Activated T-helper 1 cell treated with Interleukin-2 at 50 U/mL for 16 hours (primary cell): Measurements from ENCODE around the gene PXT1.

Source experiments
- DNase-seq: peaks from one replicate; pipeline ENCODE4 v3.0.0-alpha.2; 2020; ENCODE audit warnings: low read depth

Gene PXT1

DNA sequence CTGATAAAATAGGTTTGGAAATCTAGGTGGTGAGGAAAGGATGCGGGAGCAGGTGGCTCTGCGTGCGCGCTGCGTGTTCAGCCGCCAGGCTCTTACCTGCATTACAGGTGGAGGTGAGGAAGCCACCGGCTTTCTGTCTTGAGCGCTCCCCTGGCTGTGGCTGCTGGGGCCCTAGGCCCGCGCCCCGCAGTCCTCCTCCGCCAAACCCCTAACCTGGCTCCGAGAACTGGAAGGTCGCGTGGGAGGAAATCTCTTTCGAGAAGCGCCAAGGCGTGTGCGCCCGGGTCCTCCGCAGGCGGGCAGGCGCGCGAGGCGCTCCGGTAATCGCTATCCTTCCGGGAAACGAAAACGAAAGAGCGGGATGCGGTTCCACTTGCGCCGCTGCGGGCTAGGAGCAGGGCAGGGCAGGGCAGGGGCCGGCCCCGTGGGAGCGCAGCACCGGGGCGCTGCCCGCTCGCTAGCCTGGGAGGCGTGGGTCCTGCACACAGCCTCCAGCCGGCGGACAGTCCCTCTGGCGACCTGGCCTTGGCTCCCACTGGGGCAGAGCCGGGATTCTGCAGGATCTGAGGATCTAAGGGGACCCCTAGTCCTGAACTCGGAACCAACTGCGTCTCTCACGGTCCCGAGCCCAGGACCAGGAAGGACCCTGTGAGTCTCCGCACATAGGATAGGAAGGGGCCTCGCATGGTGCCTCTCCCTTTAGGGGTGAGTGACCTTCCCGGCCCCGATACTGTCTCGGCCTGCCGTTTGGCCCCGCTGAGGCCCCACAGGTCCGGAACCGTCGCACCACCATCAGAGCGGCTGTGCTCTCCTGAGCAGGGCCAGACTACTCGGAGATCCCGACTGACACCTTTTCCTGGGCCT is 55.0 kb downstream of the PXT1 start, which contains the start of gene ETV7:
Gene ETV7 (minus strand): TSS at position 230 of the 864 bp plus-strand sequence. CDS start 128 bp downstream, at position 102.
- DNase-seq, result peak; percentile 3

DNA sequence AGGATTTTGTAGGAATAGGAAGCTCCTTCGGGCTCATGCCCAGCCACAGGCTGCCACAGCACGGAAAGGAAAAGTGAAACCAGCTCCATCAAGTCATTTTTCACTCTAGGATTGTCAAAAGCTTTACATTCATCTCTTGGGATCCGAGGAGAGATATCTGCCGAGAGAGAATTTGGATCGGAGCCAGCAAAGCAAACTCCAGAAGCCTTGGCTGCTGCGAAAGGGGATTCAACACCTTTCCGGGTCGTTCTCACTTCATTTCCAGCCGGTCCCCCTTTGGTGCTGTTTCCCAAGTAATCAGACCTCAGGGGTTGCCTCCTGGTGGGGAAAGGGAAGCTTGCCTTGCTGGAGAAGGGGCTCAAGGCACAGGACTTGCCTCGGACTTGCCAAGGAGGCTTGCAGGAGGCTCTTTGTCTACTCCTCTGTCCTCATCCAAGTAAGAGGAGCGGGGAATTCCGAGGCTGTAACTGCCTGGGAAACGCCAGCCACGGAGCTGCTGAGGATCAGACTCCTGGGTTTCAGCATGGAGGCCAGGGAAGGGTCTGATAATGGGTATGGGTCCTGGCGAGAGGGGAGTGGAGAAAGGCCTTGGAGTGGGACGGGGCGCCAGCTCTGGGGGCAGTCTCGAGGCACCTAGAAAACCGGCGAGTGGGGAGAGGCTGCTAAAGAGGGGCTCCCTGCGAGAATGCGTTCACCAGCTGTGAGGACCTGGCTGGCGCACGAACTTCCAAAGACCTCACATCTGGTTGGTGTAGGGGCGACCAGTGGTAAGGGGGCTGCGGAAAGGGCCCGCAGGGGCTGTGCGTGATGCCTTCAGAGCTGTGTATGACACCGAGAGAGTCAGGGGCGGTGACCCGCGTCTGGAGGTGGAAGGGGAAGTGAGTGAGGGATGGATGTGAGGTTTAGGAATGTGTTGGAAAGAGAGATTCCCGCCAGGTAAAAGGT is 55.9 kb downstream of the PXT1 start:
- no peak for DNase-seq

DNA sequence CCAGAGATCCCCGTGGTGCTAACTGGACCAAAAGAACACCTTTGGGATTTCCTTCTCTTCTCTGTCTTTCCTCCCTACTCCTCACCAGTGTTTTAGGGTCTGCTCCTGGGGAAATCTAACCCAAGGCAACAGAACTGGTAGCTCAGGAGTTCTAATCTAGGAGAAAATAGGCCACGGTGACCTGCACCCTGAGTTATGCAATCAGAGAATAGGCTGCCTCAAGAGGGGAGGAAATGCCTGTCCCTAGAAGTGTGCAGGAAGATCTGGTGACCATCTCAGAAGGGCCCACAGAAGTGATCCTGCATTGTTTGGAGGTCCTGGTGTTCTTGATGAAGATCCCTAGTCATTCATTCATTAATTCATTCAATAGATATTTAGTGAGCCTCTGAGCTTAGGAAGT is 58.6 kb downstream of the PXT1 start:
- no peak for DNase-seq

DNA sequence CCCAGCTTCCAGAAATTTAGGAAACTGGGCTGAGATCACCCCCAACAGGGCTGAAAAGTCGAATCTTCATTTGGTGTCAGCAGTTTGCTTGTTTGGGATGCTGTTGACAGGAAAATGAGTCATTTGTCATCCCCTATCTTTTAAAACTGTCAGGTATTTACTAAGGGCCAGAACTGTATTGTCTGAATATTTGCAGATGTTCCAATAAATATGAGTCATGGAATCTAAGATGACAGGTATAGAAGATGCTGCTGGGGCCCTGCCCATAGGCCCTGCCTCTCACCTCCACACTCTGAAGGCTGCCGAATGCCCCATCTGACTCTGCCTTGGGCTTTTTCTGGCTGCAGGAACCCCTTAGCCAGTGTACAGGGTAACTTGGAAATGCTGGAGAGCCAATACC is 59.0 kb downstream of the PXT1 start:
- DNase-seq, result no peak

DNA sequence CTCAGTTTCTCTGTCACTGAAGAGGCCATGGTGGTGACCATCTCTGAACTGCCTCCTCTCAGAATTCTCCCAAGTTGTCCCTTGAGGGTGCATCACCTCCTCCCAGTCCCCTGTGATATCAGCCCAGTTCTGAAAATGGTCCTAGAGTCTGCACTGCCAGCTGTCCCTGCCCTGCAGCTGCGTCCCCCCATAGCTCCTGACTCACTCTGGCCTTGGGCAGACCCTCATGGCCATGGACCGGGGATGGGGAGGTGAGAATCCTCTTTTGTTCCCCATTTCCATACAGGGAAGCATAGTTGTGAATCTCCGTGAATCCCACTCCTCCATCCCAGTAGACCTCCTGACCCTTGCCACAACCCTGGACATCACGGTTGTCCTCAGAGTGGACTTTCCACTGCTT is 59.7 kb downstream of the PXT1 start:
- DNase-seq, result no peak

DNA sequence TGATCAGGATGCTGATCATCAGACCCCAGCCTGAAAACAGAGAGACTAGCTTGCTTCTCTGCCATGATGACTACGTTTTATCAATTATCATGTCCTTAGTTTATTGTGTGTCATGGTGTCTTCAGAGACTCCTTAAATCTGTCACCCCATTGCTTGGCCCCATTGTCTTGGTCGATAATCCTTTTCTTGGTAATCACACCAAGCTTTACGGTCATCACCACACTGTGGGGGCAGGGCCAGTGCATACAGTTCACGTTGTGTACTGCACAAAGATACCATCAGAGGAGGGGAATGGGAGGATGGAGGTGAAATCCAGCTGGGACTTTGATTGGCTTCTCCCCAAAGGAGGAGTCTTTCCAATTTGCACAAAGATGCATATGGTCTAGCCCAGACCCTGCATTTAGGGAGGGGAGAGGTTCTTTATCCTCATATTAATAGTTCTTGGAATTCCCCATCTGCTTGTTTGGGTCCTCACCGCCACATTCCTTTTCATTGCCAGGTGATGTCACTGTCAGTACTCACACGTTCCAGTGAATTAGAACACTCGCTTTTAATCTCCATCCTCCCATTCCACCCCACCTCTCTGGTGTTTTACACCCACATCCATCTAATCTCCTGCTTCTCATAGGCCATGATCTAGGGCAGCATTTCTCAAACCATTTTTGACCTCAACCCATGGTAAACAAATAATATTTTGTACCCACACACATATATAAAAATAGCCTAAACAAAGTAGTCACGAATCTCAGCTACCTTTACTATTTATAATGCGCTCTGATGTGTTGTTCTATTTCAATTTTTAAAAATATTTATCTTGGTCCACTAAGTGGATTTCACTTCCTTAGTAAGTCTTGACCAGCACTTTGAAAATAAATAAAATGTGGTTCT is 60.9 kb downstream of the PXT1 start:
- no peak for DNase-seq

DNA sequence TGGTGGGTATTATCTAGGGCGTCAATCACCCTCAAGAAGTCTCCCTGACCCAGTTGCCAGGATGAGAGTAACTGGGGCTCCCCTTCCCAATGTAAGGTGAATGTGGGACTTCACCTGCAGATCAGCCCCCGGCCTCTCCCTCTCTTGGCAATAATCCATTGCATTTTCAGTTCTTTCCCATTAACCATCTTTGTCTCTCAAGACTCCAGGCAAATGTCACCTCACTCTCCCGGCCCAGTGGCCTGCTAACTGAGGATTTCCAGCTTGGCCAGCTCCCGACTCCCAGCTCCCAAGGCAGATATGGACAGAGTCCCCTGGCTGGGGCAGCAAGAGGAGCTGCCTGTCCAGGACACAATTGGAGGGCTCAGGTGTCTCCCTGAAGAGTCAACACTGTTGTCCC is 62.5 kb downstream of the PXT1 start:
- DNase-seq, result no peak

DNA sequence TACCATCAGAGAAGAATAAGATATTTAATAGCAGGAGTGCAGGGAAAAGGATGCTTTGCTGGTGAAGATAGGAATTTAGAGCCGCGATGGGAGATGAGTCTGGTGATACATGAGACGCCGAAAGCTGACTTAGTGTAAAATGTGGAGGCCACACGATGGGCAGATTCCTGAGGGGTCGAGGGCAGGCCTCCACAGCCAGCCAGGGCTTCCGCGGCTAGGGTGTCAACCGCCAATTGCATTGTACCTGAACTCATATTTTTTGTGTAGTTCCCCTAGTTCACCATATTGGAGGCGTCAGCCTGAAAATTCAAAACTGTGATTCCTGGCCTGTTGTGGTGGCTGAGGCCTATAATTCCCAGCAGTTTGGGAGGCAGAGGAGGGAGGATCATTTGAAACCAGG is 63.7 kb downstream of the PXT1 start:
- no peak for DNase-seq

DNA sequence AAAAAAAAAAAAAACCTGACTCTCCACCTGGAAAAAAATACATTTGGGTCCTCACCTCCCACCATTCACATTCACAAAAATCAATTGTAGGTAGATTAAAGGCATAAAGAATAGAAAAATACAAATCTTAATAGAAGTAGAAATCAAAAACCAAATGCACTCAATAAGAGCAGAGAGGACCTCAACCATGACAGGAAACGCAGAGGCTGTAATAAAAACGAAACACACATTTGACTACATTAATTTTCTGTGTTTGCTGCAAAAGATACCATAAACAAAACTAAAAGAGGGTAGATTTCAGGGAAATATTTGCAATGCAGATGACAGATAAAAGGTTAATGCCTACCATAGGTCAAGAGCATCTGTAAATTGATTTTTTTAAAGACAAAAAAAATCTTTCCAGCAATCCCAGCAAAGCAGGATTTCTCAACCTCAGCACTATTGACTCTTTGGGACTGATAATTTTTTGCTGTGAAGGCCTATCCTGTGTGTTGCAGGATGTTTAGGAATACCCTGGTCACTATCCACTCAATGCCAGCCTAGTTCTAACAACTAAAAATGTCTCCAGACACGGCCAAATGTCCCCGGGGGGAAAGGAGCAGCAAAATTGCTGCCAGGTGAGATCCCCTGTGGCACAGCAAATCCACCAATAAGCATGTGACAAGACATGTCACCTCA is 64.3 kb downstream of the PXT1 start:
- DNase-seq, result no peak

DNA sequence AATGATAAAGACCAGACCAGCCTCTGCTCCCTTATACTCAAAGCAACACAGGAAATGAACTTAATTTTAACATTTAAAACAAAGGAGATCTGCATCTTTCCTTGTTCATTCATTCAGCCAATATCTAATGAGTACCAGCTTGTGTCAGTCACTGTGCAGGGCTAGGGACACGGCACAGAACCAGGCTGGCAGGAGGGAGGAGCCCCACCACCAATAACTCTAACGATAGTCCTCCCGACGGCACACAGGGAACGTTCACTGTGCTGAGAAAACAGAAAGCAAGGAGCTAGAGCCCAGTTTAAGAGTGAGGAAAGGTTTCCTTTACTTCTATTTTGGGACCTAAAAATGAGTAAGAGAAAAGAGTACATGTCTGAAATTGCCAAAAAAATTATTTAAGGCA is 65.1 kb downstream of the PXT1 start:
- no peak for DNase-seq

DNA sequence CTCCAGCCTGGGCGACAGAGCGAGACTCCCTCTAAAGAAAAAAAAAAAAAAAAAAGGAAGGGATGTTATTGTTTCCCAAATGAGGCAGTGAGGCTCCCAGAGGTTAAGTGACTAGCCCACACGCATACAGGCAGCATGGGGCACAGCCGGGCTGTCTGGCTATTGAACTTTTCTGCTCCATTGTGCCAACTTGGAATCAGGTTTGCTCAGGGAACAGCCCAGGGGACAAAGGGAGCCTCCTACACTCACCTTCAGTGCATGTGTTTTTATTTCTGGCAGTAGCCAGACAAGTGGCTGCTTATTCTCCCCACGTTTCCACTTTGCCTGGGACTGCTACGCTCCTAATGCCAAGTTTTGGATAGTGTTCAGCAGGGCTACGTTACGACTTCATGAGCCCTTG is 65.9 kb downstream of the PXT1 start:
- DNase-seq, result no peak

DNA sequence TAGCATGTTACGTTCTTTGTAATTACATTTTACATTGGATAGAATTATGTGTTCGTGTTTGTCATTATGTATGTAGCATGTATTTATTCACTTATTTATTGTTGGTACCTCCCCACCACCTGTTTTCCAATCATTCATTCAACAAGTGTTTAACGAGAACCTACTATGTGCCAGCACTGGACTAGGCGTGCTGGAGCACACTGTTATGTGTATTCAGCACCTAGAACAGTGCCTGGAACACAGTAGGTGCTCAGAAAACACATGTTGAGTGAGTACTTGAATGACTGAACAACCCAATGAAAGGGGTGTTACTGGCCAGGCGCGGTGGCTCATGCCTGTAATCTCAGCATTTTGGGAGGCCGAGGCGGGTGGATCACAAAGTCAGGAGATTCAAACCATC is 66.5 kb downstream of the PXT1 start:
- DNase-seq, result no peak

DNA sequence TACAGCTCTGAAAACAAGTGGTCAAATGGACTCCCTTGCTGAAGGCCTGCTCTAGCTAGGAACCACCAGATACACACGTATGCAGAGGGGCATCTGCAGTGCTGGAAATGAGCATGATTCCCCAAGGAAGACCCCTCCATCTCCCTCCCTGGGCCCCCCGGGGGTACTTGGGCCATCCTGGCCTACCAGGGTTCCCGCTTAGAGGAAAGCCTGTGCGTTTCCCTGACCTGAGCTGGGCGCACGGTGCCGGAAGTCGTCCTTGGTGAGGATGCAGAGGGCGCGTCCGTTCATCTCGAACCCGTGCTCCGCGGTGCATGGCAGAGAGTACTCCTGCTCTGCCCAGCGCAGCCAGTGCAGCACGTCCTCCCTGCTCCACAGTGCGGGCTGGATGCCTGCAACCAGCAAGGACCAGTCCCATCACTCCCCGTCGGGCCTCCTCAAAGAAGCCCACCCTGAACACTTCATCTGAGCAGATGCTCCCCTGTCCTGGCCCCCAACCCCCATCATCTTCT is 67.0 kb downstream of the PXT1 start:
- no peak for DNase-seq

DNA sequence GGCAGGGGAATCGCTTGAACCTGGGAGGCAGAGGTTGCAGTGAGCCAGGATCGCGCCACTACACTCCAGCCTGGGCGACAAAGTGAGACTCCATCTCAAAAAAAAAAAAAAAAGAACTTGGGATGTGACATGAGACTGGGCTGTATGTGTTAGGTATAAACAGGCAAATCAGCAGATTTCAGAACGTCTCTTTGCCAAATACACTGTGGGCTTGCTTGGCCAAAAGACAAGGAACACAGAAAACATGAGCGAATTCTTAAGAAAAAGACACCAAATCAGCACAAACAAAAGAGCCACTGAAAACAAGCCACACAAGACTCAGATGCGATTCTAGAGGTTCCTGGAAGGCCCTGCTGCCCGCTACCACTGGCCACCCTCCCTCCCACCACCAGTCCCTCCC is 67.7 kb downstream of the PXT1 start:
- no peak for DNase-seq

DNA sequence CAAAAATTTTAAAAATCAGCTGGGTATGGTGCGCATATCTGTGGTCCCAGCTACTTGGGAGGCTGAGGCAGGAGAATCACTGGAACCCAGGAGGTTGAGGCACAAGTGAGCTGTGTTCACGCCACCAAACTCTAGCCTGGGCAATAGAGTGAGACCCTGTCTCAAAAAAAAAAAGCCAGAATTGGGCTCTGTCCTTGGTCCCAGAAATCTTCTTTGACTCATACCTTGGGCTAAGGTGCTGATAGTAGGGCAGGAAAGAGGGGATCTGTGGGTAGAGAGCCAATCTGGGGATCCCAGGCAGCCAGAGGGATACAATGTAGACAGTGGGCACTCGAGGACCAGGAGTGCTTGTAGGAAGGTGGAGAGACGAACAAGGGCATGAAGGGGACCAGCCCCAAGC is 68.5 kb downstream of the PXT1 start:
- DNase-seq, result no peak

DNA sequence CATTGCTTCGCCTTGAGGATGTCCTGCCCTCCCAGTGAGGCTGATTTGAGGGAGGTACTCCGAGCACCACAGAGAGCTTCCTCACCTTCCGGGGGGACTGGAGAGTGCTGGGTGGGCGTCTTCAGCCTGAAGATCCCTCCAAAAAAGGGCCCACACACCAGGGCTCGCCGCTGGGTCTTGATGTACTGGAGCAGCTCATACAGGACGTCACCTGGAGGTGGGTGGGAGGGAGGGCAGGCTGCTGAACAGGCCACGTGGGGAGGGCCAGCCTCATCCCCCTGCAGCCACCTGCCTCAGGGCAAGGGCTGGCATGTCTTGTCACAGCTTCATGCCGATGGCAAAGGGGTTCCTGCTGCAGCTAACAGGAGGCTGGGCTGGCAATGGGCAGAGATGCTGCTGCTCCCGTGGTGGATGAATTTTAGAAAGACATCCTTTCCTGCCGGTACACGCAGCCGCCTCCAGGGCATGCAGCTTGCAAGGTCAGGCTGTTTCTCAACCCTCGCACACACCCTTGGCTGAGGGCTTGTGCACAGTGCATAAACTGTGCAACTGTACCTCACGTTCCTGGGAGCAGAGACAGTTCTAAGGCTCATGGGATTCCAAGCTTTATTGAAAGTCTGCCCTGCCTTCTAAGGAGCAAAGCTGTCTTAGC is 69.2 kb downstream of the PXT1 start:
- no peak for DNase-seq

DNA sequence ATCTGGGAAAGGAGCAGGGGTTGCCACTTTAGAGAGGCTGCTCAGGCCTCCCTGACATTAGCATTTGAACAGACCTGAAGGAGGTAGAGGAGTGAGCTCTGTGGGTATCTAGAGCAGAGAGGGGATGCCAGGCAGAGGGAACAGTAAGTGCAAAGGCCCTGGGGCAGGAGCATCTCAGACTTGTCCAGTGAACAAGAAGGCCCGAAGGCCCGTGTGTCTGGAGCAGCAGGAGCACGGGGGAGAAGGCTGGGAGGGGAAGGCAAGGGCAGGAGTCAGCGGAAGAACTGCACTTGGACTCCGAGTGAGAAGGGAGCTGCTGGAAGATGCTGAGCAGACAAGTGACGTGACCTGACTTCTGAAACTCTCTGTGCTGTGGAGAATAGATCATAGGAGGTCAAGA is 70.6 kb downstream of the PXT1 start:
- DNase-seq, result no peak

DNA sequence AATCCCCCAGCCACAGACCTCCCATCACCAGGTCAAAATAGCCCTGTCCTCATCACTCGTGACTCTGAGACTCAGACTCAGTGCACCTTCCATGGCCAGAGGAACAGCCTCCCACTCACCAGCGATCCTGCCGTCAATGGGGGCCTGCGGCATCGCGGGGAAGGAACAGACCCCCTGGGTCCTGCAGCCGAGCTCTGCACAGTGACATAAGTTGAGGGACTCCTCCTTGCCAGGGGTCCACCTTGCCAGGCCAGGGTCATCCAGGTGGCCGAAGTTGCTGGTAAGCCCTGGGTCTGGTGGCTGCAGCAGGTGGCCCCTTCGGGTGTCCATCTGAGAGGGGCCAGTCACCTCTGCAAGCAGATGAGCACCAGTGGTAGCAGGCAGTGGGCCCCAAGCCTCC is 71.4 kb downstream of the PXT1 start:
- no peak for DNase-seq

DNA sequence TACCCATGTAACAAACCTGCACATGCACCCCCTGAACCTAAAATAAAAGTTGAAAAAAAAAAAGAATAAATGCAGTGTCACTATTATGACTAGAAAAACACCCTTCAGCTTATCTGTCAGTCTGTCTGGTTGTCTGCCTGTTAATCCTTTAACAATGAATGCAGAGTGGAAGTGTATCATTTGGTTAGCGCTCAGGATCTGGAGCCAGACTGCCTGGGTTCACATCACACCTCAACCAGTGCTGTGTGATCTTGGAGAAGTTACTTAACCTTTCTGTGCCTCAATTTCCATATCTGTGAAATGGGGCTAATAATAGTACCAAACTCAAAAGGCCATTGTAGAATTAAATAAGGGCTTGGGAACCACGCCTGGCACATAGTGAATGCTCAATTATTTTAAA is 72.0 kb downstream of the PXT1 start:
- no peak for DNase-seq
